IPS DF 6.9 (cell line): Measurements from ENCODE around the gene ENTPD8.

Experiments
- DNase-seq: peaks from one replicate; pipeline ENCODE4 v3.0.0-alpha.2; 2013; ENCODE audit warnings: low read depth, low spot score
- H3K27ac ChIP-seq: one replicate; pipeline ENCODE4 v1.5.1; 2013; ENCODE audit warnings: low read length, control low read depth
- H3K27me3 ChIP-seq: 2 replicates; pipeline ENCODE4 v1.6.1; 2013; ENCODE audit warnings: mild to moderate bottlenecking, low read length; ENCODE audit not compliant: control insufficient read depth, insufficient read depth
- H3K36me3 ChIP-seq: 2 replicates; pipeline ENCODE4 v1.6.1; 2013; ENCODE audit warnings: low read length; ENCODE audit not compliant: control insufficient read depth, insufficient read depth
- H3K4me1 ChIP-seq: 2 replicates; pipeline ENCODE4 v1.6.1; 2013; ENCODE audit warnings: low read length; ENCODE audit not compliant: control insufficient read depth, insufficient read depth
- H3K4me3 ChIP-seq: 2 replicates; pipeline ENCODE4 v1.5.1; 2013; ENCODE audit warnings: mild to moderate bottlenecking, low read length
- H3K9me3 ChIP-seq: 2 replicates; pipeline ENCODE4 v1.6.1; 2013; ENCODE audit warnings: low read length, inconsistent platforms; ENCODE audit not compliant: control insufficient read depth, insufficient read depth
- WGBS: extraction: QIAGEN DNeasy Blood & Tissue Kit; methylation state at CpG from one replicate; pipeline ENCODE4 v1.1.7; 2013; ENCODE audit warnings: mixed read lengths, missing lambda C conversion rate; ENCODE audit not compliant: insufficient read length, insufficient coverage; 5-methylcytosine and 5-hydroxymethylcytosine counted together

Gene ENTPD8

DNA sequence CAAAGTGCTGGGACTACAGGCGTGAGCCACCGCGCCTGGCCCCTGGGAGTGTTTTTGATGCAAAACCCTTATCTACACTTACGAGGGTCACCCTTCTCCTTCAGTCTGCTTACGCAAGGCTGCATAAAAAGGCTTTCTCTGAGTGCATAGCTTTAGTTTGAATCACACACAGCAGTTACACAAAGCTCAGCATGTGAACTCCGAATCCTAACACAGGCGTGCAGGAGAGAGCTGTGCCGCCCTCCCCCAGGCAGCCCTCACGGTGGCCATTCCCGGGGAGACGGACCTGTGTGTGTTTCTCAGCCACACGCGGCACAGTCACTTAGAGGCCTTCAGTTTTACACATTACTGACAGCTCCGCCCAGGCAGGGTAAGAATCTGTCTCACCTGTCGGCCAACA, 44.9 kb downstream of the ENTPD8 start:
- Histone ChIP-seq H3K36me3 (no peaks in the 10 kb centered on the region; the same call in 1 of the 2 replicates), H3K27me3 (no peaks in the 10 kb centered on the region), H3K4me3 (no peak overlapping the region), H3K9me3 (no peaks in the 10 kb centered on the region), H3K27ac (no peak overlapping the region), H3K4me1 (no peaks in the 10 kb centered on the region)
- DNase-seq, result no peak
- WGBS, result no CpG with 5 or more reads among the region's 15 CpGs

GRCh38 chr9:137395666-137396010, 45.5 kb downstream of the ENTPD8 start:
- Histone ChIP-seq H3K27ac (no peak overlapping the region), H3K27me3 (no peaks in the 10 kb centered on the region), H3K9me3 (no peaks in the 10 kb centered on the region), H3K4me3 (no peak overlapping the region), H3K4me1 (no peaks in the 10 kb centered on the region), H3K36me3 (no peaks in the 10 kb centered on the region; the same call in 1 of the 2 replicates)
- no CpG with 5 or more reads among the region's 11 CpGs for WGBS
- DNase-seq, result no peak

DNA sequence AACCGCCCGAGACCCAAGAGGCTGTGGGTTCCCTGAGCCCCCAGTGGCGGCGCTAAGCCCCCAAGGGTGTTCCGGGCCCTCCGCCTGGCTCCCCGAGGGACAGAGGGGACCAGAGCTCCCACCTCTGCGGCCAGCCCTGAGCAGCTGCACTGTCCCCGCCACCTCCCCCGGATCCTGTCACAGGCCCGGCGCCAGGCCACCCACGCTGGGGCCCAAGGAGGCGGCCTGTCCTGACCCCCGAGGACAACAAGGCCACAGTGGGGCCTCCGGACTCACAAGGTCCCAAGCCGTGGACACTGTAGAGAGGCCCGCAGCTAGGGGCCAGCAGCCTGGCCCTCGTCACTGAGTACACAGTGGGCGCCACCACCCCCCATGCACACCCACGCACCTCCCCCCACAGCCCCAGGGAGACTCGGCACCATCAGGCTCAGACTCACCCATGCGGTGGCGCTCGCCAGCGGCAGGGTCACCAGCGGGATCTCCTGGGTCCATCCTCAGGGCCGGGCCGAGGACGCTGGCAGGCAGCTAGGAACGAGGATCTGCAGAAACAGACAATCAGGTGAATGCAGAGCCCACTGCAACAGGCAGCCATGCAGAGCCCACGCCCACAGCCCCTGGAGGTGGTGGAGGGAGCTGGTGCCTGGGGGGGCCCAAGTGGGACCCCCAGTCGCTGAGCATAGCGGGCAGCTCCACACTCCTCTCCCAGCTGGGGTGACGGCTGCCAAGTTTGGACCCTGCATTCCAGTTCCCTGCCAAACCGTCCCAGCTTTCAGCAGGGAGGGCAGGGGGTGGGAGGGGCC, 46.1 kb downstream of the ENTPD8 start:
- H3K4me1 ChIP-seq, result no peaks in the 10 kb centered on the region
- H3K36me3 ChIP-seq, result no peaks in the 10 kb centered on the region; the same call in 1 of the 2 replicates
- no peak overlapping the region for H3K27ac ChIP-seq
- H3K4me3 ChIP-seq, result no peak overlapping the region
- no CpG with 5 or more reads among the region's 36 CpGs for WGBS
- no peak for DNase-seq
- H3K27me3 ChIP-seq, result no peaks in the 10 kb centered on the region
- no peaks in the 10 kb centered on the region for H3K9me3 ChIP-seq

GRCh38 chr9:137393176-137394150, 47.7 kb downstream of the ENTPD8 start:
- H3K36me3 ChIP-seq, result no peaks in the 10 kb centered on the region; the same call in 1 of the 2 replicates
- no peaks in the 10 kb centered on the region for H3K9me3 ChIP-seq
- H3K27me3 ChIP-seq, result no peaks in the 10 kb centered on the region
- WGBS, result no CpG with 5 or more reads among the region's 28 CpGs
- H3K4me3 ChIP-seq, result no peak overlapping the region
- no peak for DNase-seq
- no peaks in the 10 kb centered on the region for H3K4me1 ChIP-seq
- no peak overlapping the region for H3K27ac ChIP-seq

GRCh38 chr9:137392232-137393007, 48.7 kb downstream of the ENTPD8 start:
- no peaks in the 10 kb centered on the region for H3K9me3 ChIP-seq
- H3K36me3 ChIP-seq, result no peaks in the 10 kb centered on the region; the same call in 1 of the 2 replicates
- DNase-seq, result no peak
- no peaks in the 10 kb centered on the region for H3K4me1 ChIP-seq
- H3K4me3 ChIP-seq, result no peak overlapping the region
- WGBS, result no CpG with 5 or more reads among the region's 23 CpGs
- H3K27me3 ChIP-seq, result no peaks in the 10 kb centered on the region
- H3K27ac ChIP-seq, result no peak overlapping the region

DNA sequence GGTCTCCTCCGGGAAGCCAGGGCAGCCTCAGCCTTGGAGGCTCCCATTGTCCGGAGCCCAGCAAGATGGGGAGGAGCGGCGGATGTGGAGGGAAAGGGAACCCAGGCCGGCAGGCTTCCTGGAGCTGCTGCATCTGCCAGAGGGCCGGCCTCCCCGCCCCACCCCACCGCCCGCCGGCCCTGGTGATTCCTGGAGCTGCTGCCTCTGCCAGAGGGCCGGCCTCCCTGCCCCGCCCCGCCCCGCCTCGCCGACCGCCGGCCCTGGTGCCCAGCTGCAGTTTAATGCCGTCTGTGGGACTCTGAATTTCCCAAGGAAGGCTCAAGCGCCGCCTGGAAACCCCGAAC, 49.8 kb downstream of the ENTPD8 start:
- no CpG with 5 or more reads among the region's 22 CpGs for WGBS

GRCh38 chr9:137390553-137391410, 50.4 kb downstream of the ENTPD8 start:
- WGBS, result no CpG with 5 or more reads among the region's 42 CpGs
- Histone ChIP-seq H3K4me1 (no peaks in the 10 kb centered on the region; the same call in 1 of the 2 replicates), H3K27ac (no peak overlapping the region)

More for the DNA sequence above, 49.8 kb downstream of the ENTPD8 start:
- H3K4me3 ChIP-seq, result no peak overlapping the region
- H3K36me3 ChIP-seq, result no peaks in the 10 kb centered on the region; the same call in 1 of the 2 replicates
- no peaks in the 10 kb centered on the region for H3K27me3 ChIP-seq
- no peak for DNase-seq
- H3K9me3 ChIP-seq, result no peaks in the 10 kb centered on the region
- no peak overlapping the region for H3K27ac ChIP-seq
- H3K4me1 ChIP-seq, result no peaks in the 10 kb centered on the region; the same call in 1 of the 2 replicates

GRCh38 chr9:137389428-137389746, 51.8 kb downstream of the ENTPD8 start:
- H3K27ac ChIP-seq, result no peak overlapping the region
- no peak for DNase-seq

More at GRCh38 chr9:137390553-137391410, 50.4 kb downstream of the ENTPD8 start:
- Histone ChIP-seq H3K36me3 (no peaks in the 10 kb centered on the region; the same call in 1 of the 2 replicates), H3K4me3 (no peak overlapping the region), H3K9me3 (no peaks in the 10 kb centered on the region), H3K27me3 (no peaks in the 10 kb centered on the region)
- no peak for DNase-seq

DNA sequence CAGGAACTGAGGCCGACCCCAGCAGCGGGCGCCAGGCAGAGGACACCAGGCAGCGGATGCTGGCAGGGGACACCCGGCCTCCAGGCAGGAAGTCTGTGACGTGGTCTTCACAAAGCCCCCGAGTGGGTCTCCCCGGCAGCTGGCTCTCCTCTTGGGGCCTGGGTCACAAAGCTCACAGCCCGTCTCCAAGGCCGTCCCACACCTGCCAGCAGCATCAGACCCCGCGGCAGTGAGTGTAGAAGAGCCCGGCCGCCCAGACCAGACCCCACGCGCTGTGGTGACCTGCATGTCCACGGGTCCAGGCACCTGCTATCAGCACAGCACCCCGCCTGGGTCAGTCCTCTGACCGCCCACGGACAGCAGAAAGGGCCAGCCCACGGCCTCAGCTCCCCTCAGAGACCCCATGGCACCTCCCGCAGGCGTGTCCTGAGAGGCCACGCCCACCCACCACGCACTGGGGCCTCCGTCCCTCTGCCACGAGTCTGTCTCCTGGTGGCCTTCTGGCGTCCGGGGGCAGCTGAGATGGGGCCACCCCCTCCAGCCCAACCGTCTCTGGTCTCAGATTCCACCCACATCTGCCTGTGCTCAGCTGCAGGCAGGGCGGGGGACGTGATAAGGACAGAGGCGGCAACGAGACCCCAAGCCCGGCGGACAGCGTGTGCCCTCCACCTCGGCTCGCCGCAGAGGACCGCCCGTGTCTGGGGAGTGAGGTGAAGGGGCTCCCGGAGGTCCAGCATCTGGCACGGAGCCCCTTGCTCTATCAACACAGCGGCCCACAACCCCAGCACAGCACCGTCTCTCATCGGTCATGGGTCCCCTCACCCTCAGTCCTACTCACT, 52.3 kb downstream of the ENTPD8 start:
- no peak overlapping the region for H3K27ac ChIP-seq
- H3K9me3 ChIP-seq, result no peaks in the 10 kb centered on the region
- H3K36me3 ChIP-seq, result no peaks in the 10 kb centered on the region; the same call in 1 of the 2 replicates
- H3K4me1 ChIP-seq, result no peaks in the 10 kb centered on the region; the same call in 1 of the 2 replicates
- no CpG with 5 or more reads among the region's 47 CpGs for WGBS
- no peaks in the 10 kb centered on the region for H3K27me3 ChIP-seq
- no peak overlapping the region for H3K4me3 ChIP-seq
- DNase-seq, result no peak

More at GRCh38 chr9:137389428-137389746, 51.8 kb downstream of the ENTPD8 start:
- Histone ChIP-seq H3K9me3 (no peaks in the 10 kb centered on the region), H3K36me3 (no peaks in the 10 kb centered on the region; the same call in 1 of the 2 replicates), H3K27me3 (no peaks in the 10 kb centered on the region), H3K4me1 (no peaks in the 10 kb centered on the region; the same call in 1 of the 2 replicates), H3K4me3 (no peak overlapping the region)
- WGBS, result no CpG with 5 or more reads among the region's 13 CpGs
